ENCODE measurements around the gene SLF2.

The SLF2 gene

GRCh38 chr10:101006593-101007098, 93.9 kb downstream of the SLF2 start:
- DNase-seq (ENCODE audit: low spot score in 2 of 2): no peak
- Mint-ChIP-seq H3K27me3 (no peaks in the 10 kb centered on the region), H3K36me3 (ENCODE audit: insufficient read depth) (no peaks in the 10 kb centered on the region), H3K4me1 (no peaks in the 10 kb centered on the region), H3K9me3 (no peaks in the 10 kb centered on the region), H3K27ac (ENCODE audit: low read depth) (no peak overlapping the region), H3K4me3 (no peak overlapping the region)
- ATAC-seq (replicated peaks; ENCODE audit: extremely low read depth, poor library complexity, severe bottlenecking): no peak

- Mint-ChIP-seq H3K9me3 (no peaks in the 10 kb centered on the region), H3K27me3 (no peaks in the 10 kb centered on the region), H3K4me3 (no peak overlapping the region), H3K4me1 (no peaks in the 10 kb centered on the region), H3K27ac (ENCODE audit: low read depth) (no peak overlapping the region), H3K36me3 (ENCODE audit: insufficient read depth) (no peaks in the 10 kb centered on the region)
- DNase-seq (ENCODE audit: low spot score in 2 of 2) (no peak), ATAC-seq (replicated peaks; ENCODE audit: extremely low read depth, poor library complexity, severe bottlenecking) (no peak)
Measured at GRCh38 chr10:101007099-101007711, 94.4 kb downstream of the SLF2 start.

GRCh38 chr10:101007915-101008822, 95.4 kb downstream of the SLF2 start:
- Mint-ChIP-seq H3K9me3 (no peaks in the 10 kb centered on the region), H3K4me3 (no peak overlapping the region), H3K36me3 (ENCODE audit: insufficient read depth) (no peaks in the 10 kb centered on the region), H3K4me1 (peaks cover 7% of the 10 kb centered on the region), H3K27me3 (no peaks in the 10 kb centered on the region), H3K27ac (ENCODE audit: low read depth) (no peak overlapping the region)
- ATAC-seq (replicated peaks; ENCODE audit: extremely low read depth, poor library complexity, severe bottlenecking): no peak
- no peak for DNase-seq (ENCODE audit: low spot score in 2 of 2)

- Mint-ChIP-seq H3K4me1 (peaks cover 12% of the 10 kb centered on the region), H3K4me3 (no peak overlapping the region), H3K9me3 (no peaks in the 10 kb centered on the region), H3K27me3 (no peaks in the 10 kb centered on the region), H3K36me3 (ENCODE audit: insufficient read depth) (no peaks in the 10 kb centered on the region), H3K27ac (ENCODE audit: low read depth) (no peak overlapping the region)
- ATAC-seq (replicated peaks; ENCODE audit: extremely low read depth, poor library complexity, severe bottlenecking) (no peak), DNase-seq (ENCODE audit: low spot score in 2 of 2) (no peak)
Measured at GRCh38 chr10:101008823-101009423, 96.2 kb downstream of the SLF2 start.

GRCh38 chr10:101010329-101010728, 97.6 kb downstream of the SLF2 start:
- Mint-ChIP-seq H3K36me3 (ENCODE audit: insufficient read depth) (peaks cover 3% of the 10 kb centered on the region), H3K4me3 (no peak overlapping the region), H3K27me3 (peaks cover 6% of the 10 kb centered on the region), H3K9me3 (no peaks in the 10 kb centered on the region), H3K27ac (ENCODE audit: low read depth) (peak overlapping the region; percentile 51), H3K4me1 (peaks cover 21% of the 10 kb centered on the region)
- no peak for ATAC-seq (replicated peaks; ENCODE audit: extremely low read depth, poor library complexity, severe bottlenecking)
- no peak for DNase-seq (ENCODE audit: low spot score in 2 of 2)

GRCh38 chr10:101011517-101012423, 99.0 kb downstream of the SLF2 start:
- Mint-ChIP-seq H3K27me3 (peaks cover 20% of the 10 kb centered on the region), H3K4me1 (peaks cover 21% of the 10 kb centered on the region), H3K27ac (ENCODE audit: low read depth) (no peak overlapping the region), H3K36me3 (ENCODE audit: insufficient read depth) (peaks cover 3% of the 10 kb centered on the region), H3K9me3 (no peaks in the 10 kb centered on the region), H3K4me3 (no peak overlapping the region)
- DNase-seq (ENCODE audit: low spot score in 2 of 2): no peak
- ATAC-seq (replicated peaks; ENCODE audit: extremely low read depth, poor library complexity, severe bottlenecking): no peak

- Mint-ChIP-seq H3K4me1 (peaks cover 21% of the 10 kb centered on the region), H3K4me3 (no peak overlapping the region), H3K36me3 (ENCODE audit: insufficient read depth) (peaks cover 3% of the 10 kb centered on the region), H3K9me3 (no peaks in the 10 kb centered on the region), H3K27ac (ENCODE audit: low read depth) (peak overlapping the region; percentile 16), H3K27me3 (peaks cover 30% of the 10 kb centered on the region)
- ATAC-seq (replicated peaks; ENCODE audit: extremely low read depth, poor library complexity, severe bottlenecking): peak; percentile 92
- peak; percentile 51 to 60 for DNase-seq (ENCODE audit: low spot score in 2 of 2)
Measured at GRCh38 chr10:101012525-101013364, 100.0 kb downstream of the SLF2 start.

GRCh38 chr10:101013365-101013825, 100.6 kb downstream of the SLF2 start:
- no peak for ATAC-seq (replicated peaks; ENCODE audit: extremely low read depth, poor library complexity, severe bottlenecking)
- Mint-ChIP-seq H3K27me3 (peaks cover 37% of the 10 kb centered on the region), H3K4me3 (no peak overlapping the region), H3K36me3 (ENCODE audit: insufficient read depth) (peaks cover 3% of the 10 kb centered on the region), H3K4me1 (peaks cover 21% of the 10 kb centered on the region), H3K9me3 (no peaks in the 10 kb centered on the region), H3K27ac (ENCODE audit: low read depth) (peak overlapping the region; percentile 16)
- no peak for DNase-seq (ENCODE audit: low spot score in 2 of 2)

- Mint-ChIP-seq H3K4me3 (no peak overlapping the region), H3K9me3 (no peaks in the 10 kb centered on the region), H3K4me1 (peaks cover 21% of the 10 kb centered on the region), H3K36me3 (ENCODE audit: insufficient read depth) (peaks cover 3% of the 10 kb centered on the region), H3K27me3 (peaks cover 46% of the 10 kb centered on the region), H3K27ac (ENCODE audit: low read depth) (no peak overlapping the region)
- ATAC-seq (replicated peaks; ENCODE audit: extremely low read depth, poor library complexity, severe bottlenecking): no peak
- DNase-seq (ENCODE audit: low spot score in 2 of 2): peak; percentile 47 to 74
Measured at GRCh38 chr10:101014230-101014884, 101.6 kb downstream of the SLF2 start.

Data from central memory CD8-positive, alpha-beta T cell (primary cell).